Right lobe of liver (tissue), 6 donors: Measurements from ENCODE around the gene LGALS12. TPM values are rescaled to one million over a fixed set of nuclear protein-coding genes. Genes with fewer than 3 reads are reported as not detected.
"Not testable (repeated sequence)": the region's sequence is repeated elsewhere in the genome, so short reads cannot be mapped to it uniquely, and the experiment has no call there.

ENCODE experiments used
- ATAC-seq, 4 donors: fragments of 200-7000 bp; cut with Tn5 transposase; one replicate each; pipeline ENCODE4 v1.9.1; 2020; ENCODE audit warnings: mild to moderate bottlenecking in 4 of 4, moderate library complexity in 4 of 4
- DNase-seq, 3 donors: peaks; one replicate each; pipeline ENCODE4 v3.0.0-alpha.2; 2020
- H3K27ac ChIP-seq, 3 donors: fragments of 200-600 bp; one replicate each; pipeline ENCODE4 v1.8.0; 2022
- H3K27me3 ChIP-seq, 2 donors: fragments of 200-600 bp; one replicate each; pipeline ENCODE4 v1.8.0; 2022
- H3K36me3 ChIP-seq, 4 donors: fragments of 200-600 bp; sonication (generic) in 1 of 4; one replicate each; pipeline versions ENCODE4 v1.5.1 to v1.8.0; 2017 to 2022; ENCODE audit warnings: control low read depth in 1 of 4
- H3K4me1 ChIP-seq, 4 donors: fragments of 200-600 bp; sonication (generic) in 1 of 4; one replicate each; pipeline versions ENCODE4 v1.5.1 to v1.8.0; 2017 to 2022; ENCODE audit warnings: control low read depth in 1 of 4
- H3K4me3 ChIP-seq, 3 donors: fragments of 200-600 bp; one replicate each; pipeline ENCODE4 v1.8.0; 2022
- H3K9me3 ChIP-seq, 4 donors: fragments of 200-600 bp; sonication (generic) in 1 of 4; one replicate each; pipeline versions ENCODE4 v1.5.1 to v1.8.0; 2017 to 2022; ENCODE audit warnings: control low read depth in 1 of 4
- CTCF ChIP-seq, 4 donors: fragments of 200-600 bp in 3 of 4; fragments of 450-650 bp in 1 of 4; IDR thresholded peaks; one replicate each; pipeline versions ENCODE4 v1.5.1 to v1.8.0; 2016 to 2022; ENCODE audit warnings: antibody characterized with exemption in 4 of 4, mild to moderate bottlenecking in 2 of 4
- POLR2A ChIP-seq: fragments of 450-650 bp; IDR thresholded peaks from one replicate; pipeline ENCODE4 v1.6.1; 2017; ENCODE audit warnings: antibody characterized with exemption, mild to moderate bottlenecking
- WGBS: methylation state at CpG from one replicate; pipeline ENCODE4 v1.1.6; 2018; ENCODE audit warnings: low coverage, low lambda C conversion rate; ENCODE audit not compliant: insufficient coverage; ENCODE audit errors: missing lambda C conversion rate; 5-methylcytosine and 5-hydroxymethylcytosine counted together
- intact Hi-C, 2 donors: fragments of 100-400 bp; cut with DNase I; formaldehyde crosslinking; loops; one replicate each; pipeline versions ENCODE4 v1.11.2 to v1.14.1; 2022
- total RNA-seq, 6 experiments: library from RNA; depleted of rRNA in 2 of 6; stranded (reverse); fragments of >200 nt in 2 of 6; fragmentation: NEBNext Ultra II Directional in 3 of 6; extraction: Animal tissue kit (Norgen Biotek cat#: 25700) in 3 of 6; gene quantifications; one replicate each; pipeline versions ENCODE4 v1.1.0 to v1.2.4, GENCODE V29; 2016 to 2023
- donor health status: DM: no; HTN: yes; CAD: no.
- donor health status: DM: no; HTN: no; CAD: no.
- donor health status: DM: no; HTN: no; CAD: no.
- donor health status: DM: no; HTN: yes; CAD: no.
- donor health status: DM: no; HTN: yes; CAD: no.

LGALS12 gene
- total RNA-seq, 6 experiments from 2014 or later = 0.15 TPM; not detected in 5

GRCh38 chr11:63547061-63547460, 41.2 kb downstream of the LGALS12 start:
- ATAC-seq = no peak
- DNase-seq = no peak
- H3K9me3 ChIP-seq = no peaks in the 10 kb centered on the region
- H3K36me3 ChIP-seq = peaks cover 0 to 6% (median 0%) of the 10 kb centered on the region in 4 donors
- H3K4me1 ChIP-seq = no peaks in the 10 kb centered on the region
- intact Hi-C loops = no loop called here
- TF ChIP-seq CTCF (IDR thresholded peaks at IDR 0.05) (no peak), POLR2A (no peak)
- no peaks in the 10 kb centered on the region for H3K27me3 ChIP-seq
- no peak overlapping the region for H3K27ac ChIP-seq
- no peak overlapping the region for H3K4me3 ChIP-seq
- 100% methylated on average over 1 of the region's 1 CpG for WGBS

GRCh38 chr11:63548178-63548577, 42.3 kb downstream of the LGALS12 start:
- H3K36me3 ChIP-seq = peaks cover 0 to 6% (median 0%) of the 10 kb centered on the region in 4 donors
- H3K27ac ChIP-seq = no peak overlapping the region
- DNase-seq = no peak
- no peak for ATAC-seq
- H3K9me3 ChIP-seq = no peaks in the 10 kb centered on the region
- no peak overlapping the region for H3K4me3 ChIP-seq
- TF ChIP-seq CTCF (IDR thresholded peaks at IDR 0.05) (no peak), POLR2A (no peak)
- intact Hi-C loops = no loop called here
- H3K27me3 ChIP-seq = no peaks in the 10 kb centered on the region
- 60% methylated on average over 3 of the region's 4 CpGs for WGBS
- no peaks in the 10 kb centered on the region for H3K4me1 ChIP-seq

DNA sequence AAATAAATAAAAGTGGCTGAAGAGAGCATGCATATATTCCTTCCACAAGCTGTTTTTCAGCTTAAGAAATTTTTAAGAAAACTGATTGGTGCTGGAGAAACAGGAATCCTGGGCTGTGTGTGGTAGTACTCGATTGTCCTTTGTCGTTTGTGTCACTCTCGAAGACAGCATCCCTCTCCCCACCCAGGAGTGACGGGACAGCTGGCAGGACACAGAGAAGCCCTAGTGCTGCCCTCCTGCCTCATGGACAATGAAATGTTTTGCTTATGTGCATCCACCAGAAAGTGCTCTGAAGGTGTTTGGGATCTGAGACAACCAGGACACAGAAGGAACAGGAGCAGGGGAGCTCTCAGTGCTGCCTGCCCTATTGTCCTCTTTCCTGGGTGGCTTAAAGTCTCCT, 43.5 kb downstream of the LGALS12 start:
- H3K27me3 ChIP-seq = no peaks in the 10 kb centered on the region
- DNase-seq (no peak), ATAC-seq (no peak)
- intact Hi-C loops = no loop called here
- peaks cover 0 to 6% (median 0%) of the 10 kb centered on the region in 4 donors for H3K36me3 ChIP-seq
- H3K4me3 ChIP-seq = no peak overlapping the region
- H3K9me3 ChIP-seq = no peaks in the 10 kb centered on the region
- no peaks in the 10 kb centered on the region for H3K4me1 ChIP-seq
- TF ChIP-seq POLR2A (no peak), CTCF (IDR thresholded peaks at IDR 0.05) (no peak)
- H3K27ac ChIP-seq = no peak overlapping the region
- WGBS = 86% methylated on average over 1 of the region's 4 CpGs

DNA sequence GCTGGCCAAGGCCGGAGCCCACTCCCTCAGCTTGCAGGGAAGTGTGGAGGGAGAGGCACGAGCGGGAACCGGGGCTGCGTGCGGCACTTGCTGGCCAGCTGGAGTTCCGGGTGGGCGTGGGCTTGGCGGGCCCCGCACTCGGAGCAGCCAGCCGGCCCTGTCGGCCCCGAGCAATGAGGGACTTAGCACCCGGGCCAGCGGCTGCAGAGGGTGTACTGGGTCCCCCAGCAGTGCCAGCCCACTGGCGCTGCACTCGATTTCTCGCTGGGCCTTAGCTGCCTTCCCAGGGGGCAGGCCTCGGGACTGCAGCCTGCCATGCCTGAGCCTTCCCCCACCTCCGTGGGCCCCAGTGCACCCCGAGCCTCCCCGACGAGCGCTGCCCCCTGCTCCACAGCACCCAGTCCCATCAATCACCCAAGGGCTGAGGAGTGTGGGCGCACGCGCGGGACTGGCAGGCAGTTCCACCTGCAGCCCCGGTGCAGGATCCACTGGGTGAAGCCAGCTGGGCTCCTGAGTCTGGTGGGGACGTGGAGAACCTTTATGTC, 44.3 kb downstream of the LGALS12 start:
- DNase-seq, ATAC-seq, H3K27ac ChIP-seq, H3K9me3 ChIP-seq, H3K27me3 ChIP-seq, H3K4me1 ChIP-seq, intact Hi-C loops, H3K36me3 ChIP-seq, H3K4me3 ChIP-seq: not testable (repeated sequence)
- WGBS = no CpG with 5 or more reads among the region's 31 CpGs

- Histone ChIP-seq H3K4me1 (no peaks in the 10 kb centered on the region), H3K27me3 (no peaks in the 10 kb centered on the region), H3K9me3 (no peaks in the 10 kb centered on the region), H3K27ac (no peak overlapping the region), H3K4me3 (no peak overlapping the region), H3K36me3 (no peaks in the 10 kb centered on the region)
- DNase-seq = no peak
- 69% methylated on average over 25 of the region's 27 CpGs for WGBS
- intact Hi-C loops = no loop called here
- peak in 1 of 4 donors; percentile 18 for ATAC-seq
- TF ChIP-seq POLR2A (no peak), CTCF (IDR thresholded peaks at IDR 0.05) (no peak)
Observed at GRCh38 chr11:63551091-63551888, 45.4 kb downstream of the LGALS12 start.
